Esophagus squamous epithelium (tissue), 4 donors: Measurements from ENCODE around the gene PRPSAP2.

Source experiments
- CTCF ChIP-seq, 6 experiments: fragments of 450-650 bp in 4 of 6; fragments of 200-600 bp in 2 of 6; sonication (generic) in 2 of 6; IDR thresholded peaks; one replicate each; pipeline ENCODE4 v1.5.1; 2016 to 2019; ENCODE audit warnings: antibody characterized with exemption in 6 of 6, mild to moderate bottlenecking in 4 of 6, moderate library complexity in 4 of 6
- POLR2A ChIP-seq, 4 donors: fragments of 450-650 bp; IDR thresholded peaks; one replicate each; pipeline ENCODE4 v1.6.1; 2017; ENCODE audit warnings: antibody characterized with exemption in 4 of 4, mild to moderate bottlenecking in 4 of 4, moderate library complexity in 3 of 4

- TF ChIP-seq CTCF (IDR thresholded peaks at IDR 0.05) (no peak), POLR2A (IDR thresholded peaks at IDR 0.05) (no peak)
Observed at GRCh38 chr17:18950944-18951905, 93.3 kb downstream of the PRPSAP2 start.
